ENCODE measurements around the gene OXLD1.
A peak's percentile ranks its signal among the peaks of the same experiment; 100 is the strongest.

OXLD1 gene

GRCh38 chr17:81705518-81706231 is 39.3 kb upstream of the OXLD1 start:
- ChIA-PET POLR2A (interaction anchor here (1.8 kb wide), 1 partner anchor 22 kb away, joined by 7 read pairs; the partner anchor contains the start of genes ARL16 and HGS), CTCF (no interaction called here)
- no peak for TF ChIP-seq ZNF658 (tag by site-specific recombination; IDR thresholded peaks at IDR 0.05)
- peaks cover 6% of the 10 kb centered on the region; the same call in 1 of the 2 replicates for H3K4me1 ChIP-seq (ENCODE audit: control insufficient read depth, insufficient read depth, low read length)
- no peak overlapping the region; the same call in 1 of the 2 replicates for H3K27ac ChIP-seq (ENCODE audit: extremely low read depth, low read depth, low read length)
- no peaks in the 10 kb centered on the region for H3K9me3 ChIP-seq (ENCODE audit: control insufficient read depth, insufficient read depth, low read depth, low read length)
- peaks cover 20 to 68% of the 10 kb centered on the region in 2 experiments for H3K36me3 ChIP-seq (ENCODE audit: control insufficient read depth in 2 of 2, insufficient read depth in 1 of 2, low read length in 2 of 2)
- no peak overlapping the region for H3K4me3 ChIP-seq (ENCODE audit: low read depth, low read length)

DNA sequence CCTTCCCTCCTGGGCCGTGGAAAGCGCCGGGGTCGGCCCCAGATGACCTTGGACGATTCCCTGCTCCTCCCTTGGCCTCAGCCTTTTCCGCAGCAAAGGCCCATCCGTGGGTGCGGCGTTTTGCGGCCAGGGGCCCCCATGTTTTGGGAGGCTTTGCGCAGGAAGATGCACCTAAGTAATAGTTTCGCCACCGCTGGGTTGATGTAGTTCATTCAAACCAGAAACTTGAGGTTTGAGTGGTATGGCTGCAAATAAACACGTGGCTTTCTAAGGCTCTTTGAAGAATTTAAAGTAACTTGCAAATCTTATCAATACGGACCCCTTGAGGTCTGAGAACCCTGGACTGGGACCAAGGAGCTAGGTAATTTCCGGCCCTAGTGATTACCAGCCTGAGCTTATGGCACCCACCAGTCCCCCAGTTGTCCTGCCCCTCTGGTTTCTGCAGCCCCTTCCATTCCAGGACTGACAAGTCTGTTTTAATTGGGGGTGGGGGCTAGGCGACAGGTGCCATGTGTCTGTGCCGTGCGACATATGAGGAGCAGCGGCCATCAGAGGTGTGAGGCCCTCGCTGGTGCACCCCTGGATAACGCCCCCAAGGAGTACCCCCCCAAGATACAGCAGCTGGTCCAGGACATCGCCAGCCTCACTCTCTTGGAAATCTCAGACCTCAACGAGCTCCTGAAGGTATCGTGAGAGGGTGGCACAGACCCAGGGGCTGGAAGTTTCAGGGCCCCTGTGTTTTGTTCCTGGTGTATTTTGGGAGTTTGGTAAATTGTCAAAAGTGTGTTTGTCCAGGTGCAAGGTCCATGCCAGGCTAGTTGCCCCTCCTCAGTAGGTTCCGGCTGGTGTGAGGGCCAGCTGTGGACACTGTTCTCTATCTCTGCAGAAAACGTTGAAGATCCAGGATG is 37.6 kb upstream of the OXLD1 start:
- POLR2A ChIA-PET: interaction anchor here (0.7 to 4.0 kb wide), 34 partner anchors 8 to 333 kb away, joined by 3 to 109 read pairs (median 5); partner anchors contain the start of genes ARL16, CCDC137, CENPX and DCXR
- Histone ChIP-seq H3K27ac (ENCODE audit: extremely low read depth, low read depth, low read length) (peak overlapping the region; percentile 97), H3K4me3 (ENCODE audit: low read depth, low read length) (peak overlapping the region; percentile 73), H3K9me3 (ENCODE audit: control insufficient read depth, insufficient read depth, low read depth, low read length) (no peaks in the 10 kb centered on the region), H3K4me1 (ENCODE audit: control insufficient read depth, insufficient read depth, low read length) (peaks cover 6% of the 10 kb centered on the region; the same call in 1 of the 2 replicates), H3K36me3 (ENCODE audit: control insufficient read depth in 2 of 2, insufficient read depth in 1 of 2, low read length in 2 of 2) (peaks cover 28 to 81% of the 10 kb centered on the region in 2 experiments)
- CTCF ChIA-PET: interaction anchor here (0.6 to 2.4 kb wide), 2 partner anchors 29 to 1420 kb away, joined by 3 to 9 read pairs; no protein-coding TSS in a partner anchor
- TF ChIP-seq, protein P1, sequence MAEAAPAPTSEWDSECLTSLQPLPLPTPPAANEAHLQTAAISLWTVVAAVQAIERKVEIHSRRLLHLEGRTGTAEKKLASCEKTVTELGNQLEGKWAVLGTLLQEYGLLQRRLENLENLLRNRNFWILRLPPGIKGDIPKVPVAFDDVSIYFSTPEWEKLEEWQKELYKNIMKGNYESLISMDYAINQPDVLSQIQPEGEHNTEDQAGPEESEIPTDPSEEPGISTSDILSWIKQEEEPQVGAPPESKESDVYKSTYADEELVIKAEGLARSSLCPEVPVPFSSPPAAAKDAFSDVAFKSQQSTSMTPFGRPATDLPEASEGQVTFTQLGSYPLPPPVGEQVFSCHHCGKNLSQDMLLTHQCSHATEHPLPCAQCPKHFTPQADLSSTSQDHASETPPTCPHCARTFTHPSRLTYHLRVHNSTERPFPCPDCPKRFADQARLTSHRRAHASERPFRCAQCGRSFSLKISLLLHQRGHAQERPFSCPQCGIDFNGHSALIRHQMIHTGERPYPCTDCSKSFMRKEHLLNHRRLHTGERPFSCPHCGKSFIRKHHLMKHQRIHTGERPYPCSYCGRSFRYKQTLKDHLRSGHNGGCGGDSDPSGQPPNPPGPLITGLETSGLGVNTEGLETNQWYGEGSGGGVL (tag by site-specific recombination; IDR thresholded peaks at IDR 0.05): 0 out of 2 replicates have a peak, but pooled peaks have one; percentile 6
- TF ChIP-seq ZSCAN5A (tag by site-specific recombination; IDR thresholded peaks at IDR 0.05) (0 out of 2 replicates have a peak, but pooled peaks have one; percentile 4), ZNF341 (tag by site-specific recombination; IDR thresholded peaks at IDR 0.05; ENCODE audit: low read depth) (peak; percentile 42; the same call in 1 of the 2 replicates), ZNF335 (tag by site-specific recombination; conservative IDR thresholded peaks at IDR 0.05) (no peak)

GRCh38 chr17:81702934-81703746 is 36.7 kb upstream of the OXLD1 start, which contains the start of gene MRPL12:
Gene MRPL12 (plus strand): TSS chr17:81703367. CDS start chr17:81703502, 135 bp downstream.
- peak within 1 kb of the TSS; percentile 97 for H3K27ac ChIP-seq (ENCODE audit: extremely low read depth, low read depth, low read length)
- H3K4me1 ChIP-seq (ENCODE audit: control insufficient read depth, insufficient read depth, low read length): peaks cover 6% of the 10 kb centered on the region; the same call in 1 of the 2 replicates
- H3K4me3 ChIP-seq (ENCODE audit: low read depth, low read length): peak within 1 kb of the TSS; percentile 73
- no peaks in the 10 kb centered on the region for H3K9me3 ChIP-seq (ENCODE audit: control insufficient read depth, insufficient read depth, low read depth, low read length)
- peaks cover 36 to 81% of the 10 kb centered on the region in 2 experiments for H3K36me3 ChIP-seq (ENCODE audit: control insufficient read depth in 2 of 2, insufficient read depth in 1 of 2, low read length in 2 of 2)
- ChIA-PET CTCF (interaction anchor here (0.9 to 2.4 kb wide), 4 partner anchors 9 to 28 kb away, joined by 4 to 9 read pairs (median 4); no protein-coding TSS in a partner anchor), POLR2A (interaction anchor here (0.6 to 4.0 kb wide), 44 partner anchors 9 to 480 kb away, joined by 3 to 109 read pairs (median 5); partner anchors contain the start of genes ARL16, CCDC137, CENPX and CEP131)
- TF ChIP-seq ZNF155 (tag by site-specific recombination; IDR thresholded peaks at IDR 0.05): no peak
- no peak for TF ChIP-seq ZNF785 (tag by site-specific recombination; IDR thresholded peaks at IDR 0.05)
- TF ChIP-seq ZNF660 (tag by site-specific recombination; IDR thresholded peaks at IDR 0.05): peak; percentile 91
- no peak for TF ChIP-seq ZNF558 (tag by site-specific recombination; IDR thresholded peaks at IDR 0.05)
- peak; percentile 50; the same call in 1 of the 2 replicates for TF ChIP-seq ZNF596 (tag by site-specific recombination; IDR thresholded peaks at IDR 0.05)
- TF ChIP-seq ZSCAN16 (tag by site-specific recombination; IDR thresholded peaks at IDR 0.05): no peak
- TF ChIP-seq KLF10 (tag by site-specific recombination; IDR thresholded peaks at IDR 0.05): peak; percentile 32; the same call in 1 of the 2 replicates
- TF ChIP-seq ZNF654 (tag by site-specific recombination; IDR thresholded peaks at IDR 0.05; ENCODE audit: low read depth): no peak
- TF ChIP-seq ZNF707 (tag by site-specific recombination; IDR thresholded peaks at IDR 0.05): no peak
- no peak for TF ChIP-seq ZNF488 (tag by site-specific recombination; IDR thresholded peaks at IDR 0.05)
- no peak for TF ChIP-seq OSR2 (tag by site-specific recombination; IDR thresholded peaks at IDR 0.05)
- no peak for TF ChIP-seq ZNF510 (tag by site-specific recombination; IDR thresholded peaks at IDR 0.05; ENCODE audit: insufficient replicate concordance)
- peak; percentile 77 for TF ChIP-seq SP3 (tag by site-specific recombination; IDR thresholded peaks at IDR 0.05)
- no peak for TF ChIP-seq RBAK (tag by site-specific recombination; IDR thresholded peaks at IDR 0.05)
- TF ChIP-seq REPIN1 (tag by site-specific recombination; IDR thresholded peaks at IDR 0.05; ENCODE audit: low read depth): peak; percentile 55; the same call in 1 of the 2 replicates
- TF ChIP-seq, protein P2, sequence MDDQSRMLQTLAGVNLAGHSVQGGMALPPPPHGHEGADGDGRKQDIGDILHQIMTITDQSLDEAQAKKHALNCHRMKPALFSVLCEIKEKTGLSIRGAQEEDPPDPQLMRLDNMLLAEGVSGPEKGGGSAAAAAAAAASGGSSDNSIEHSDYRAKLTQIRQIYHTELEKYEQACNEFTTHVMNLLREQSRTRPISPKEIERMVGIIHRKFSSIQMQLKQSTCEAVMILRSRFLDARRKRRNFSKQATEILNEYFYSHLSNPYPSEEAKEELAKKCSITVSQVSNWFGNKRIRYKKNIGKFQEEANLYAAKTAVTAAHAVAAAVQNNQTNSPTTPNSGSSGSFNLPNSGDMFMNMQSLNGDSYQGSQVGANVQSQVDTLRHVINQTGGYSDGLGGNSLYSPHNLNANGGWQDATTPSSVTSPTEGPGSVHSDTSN (CRISPR knock-in tag; IDR thresholded peaks at IDR 0.05): peak; percentile 74; the same call in 1 of the 2 replicates
